Esophagus muscularis mucosa (tissue), 4 donors: ENCODE results near the gene XRCC3. TPM values are rescaled to one million over a fixed set of nuclear protein-coding genes. Genes with fewer than 3 reads are reported as not detected.

Source experiments
- DNase-seq: peaks from one replicate; pipeline ENCODE4 v3.0.0-alpha.2; 2017; ENCODE audit errors: extremely low spot score
- H3K27ac ChIP-seq, 4 donors: fragments of 200-600 bp; sonication (generic); replicated peaks in 1 of 4; 1 replicate in 3 of 4; 2 replicates in 1 of 4; pipeline ENCODE4 v1.5.1; 2016 to 2019; ENCODE audit warnings: mild to moderate bottlenecking in 1 of 4
- H3K27me3 ChIP-seq, 4 donors: fragments of 200-600 bp; sonication (generic); one replicate each; pipeline versions ENCODE4 v1.5.1 to v1.6.0; 2016 to 2019
- H3K36me3 ChIP-seq, 4 donors: fragments of 200-600 bp; sonication (generic); one replicate each; pipeline ENCODE4 v1.5.1; 2016 to 2019
- H3K4me1 ChIP-seq, 4 donors: fragments of 200-600 bp; sonication (generic); one replicate each; pipeline ENCODE4 v1.5.1; 2016 to 2019
- H3K4me3 ChIP-seq, 4 donors: fragments of 200-600 bp; sonication (generic); 1 replicate in 2 of 4; 2 replicates in 2 of 4; pipeline ENCODE4 v1.5.1; 2016 to 2019; ENCODE audit warnings: mild to moderate bottlenecking in 4 of 4, moderate library complexity in 1 of 4
- H3K9me3 ChIP-seq, 4 donors: fragments of 200-600 bp; sonication (generic); 1 replicate in 3 of 4; 2 replicates in 1 of 4; pipeline ENCODE4 v1.5.1; 2016 to 2019
- EP300 ChIP-seq: sonication (generic); formaldehyde crosslinking; IDR thresholded peaks from one replicate; pipeline ENCODE4 v1.6.1; 2017; ENCODE audit warnings: antibody characterized with exemption
- POLR2A ChIP-seq: fragments of 450-650 bp; IDR thresholded peaks from one replicate; pipeline ENCODE4 v1.6.1; 2017; ENCODE audit warnings: antibody characterized with exemption, moderate library complexity, mild to moderate bottlenecking, low read depth
- POLR2AphosphoS5 ChIP-seq, 2 donors: sonication (generic); formaldehyde crosslinking; IDR thresholded peaks; one replicate each; pipeline ENCODE4 v1.6.1; 2017; ENCODE audit warnings: antibody characterized with exemption in 2 of 2
- WGBS: methylation state at CpG from one replicate; pipeline ENCODE4 v1.1.5; 2018; 5-methylcytosine and 5-hydroxymethylcytosine counted together
- intact Hi-C: fragments of 100-400 bp; cut with DNase I; formaldehyde crosslinking; loops from one replicate; pipeline ENCODE4 v1.15.1; 2023
- total RNA-seq, 4 donors: library from RNA; depleted of rRNA; stranded (reverse); fragments of >200 nt; gene quantifications; one replicate each; pipeline versions ENCODE4 v1.1.0 to v1.2.1, GENCODE V29; 2016
- TF ChIP-seq, protein P1 (sequence below), 3 experiments: fragments of 200-600 bp in 2 of 3; fragments of 450-650 bp in 1 of 3; sonication (generic) in 2 of 3; IDR thresholded peaks; one replicate each; pipeline ENCODE4 v1.5.1; 2017 to 2019; ENCODE audit warnings: antibody characterized with exemption in 3 of 3, mild to moderate bottlenecking in 2 of 3, moderate library complexity in 1 of 3

Gene XRCC3
- 1 to 10 TPM; 1.6 to 5.4 (median 2.1) TPM for total RNA-seq

DNA sequence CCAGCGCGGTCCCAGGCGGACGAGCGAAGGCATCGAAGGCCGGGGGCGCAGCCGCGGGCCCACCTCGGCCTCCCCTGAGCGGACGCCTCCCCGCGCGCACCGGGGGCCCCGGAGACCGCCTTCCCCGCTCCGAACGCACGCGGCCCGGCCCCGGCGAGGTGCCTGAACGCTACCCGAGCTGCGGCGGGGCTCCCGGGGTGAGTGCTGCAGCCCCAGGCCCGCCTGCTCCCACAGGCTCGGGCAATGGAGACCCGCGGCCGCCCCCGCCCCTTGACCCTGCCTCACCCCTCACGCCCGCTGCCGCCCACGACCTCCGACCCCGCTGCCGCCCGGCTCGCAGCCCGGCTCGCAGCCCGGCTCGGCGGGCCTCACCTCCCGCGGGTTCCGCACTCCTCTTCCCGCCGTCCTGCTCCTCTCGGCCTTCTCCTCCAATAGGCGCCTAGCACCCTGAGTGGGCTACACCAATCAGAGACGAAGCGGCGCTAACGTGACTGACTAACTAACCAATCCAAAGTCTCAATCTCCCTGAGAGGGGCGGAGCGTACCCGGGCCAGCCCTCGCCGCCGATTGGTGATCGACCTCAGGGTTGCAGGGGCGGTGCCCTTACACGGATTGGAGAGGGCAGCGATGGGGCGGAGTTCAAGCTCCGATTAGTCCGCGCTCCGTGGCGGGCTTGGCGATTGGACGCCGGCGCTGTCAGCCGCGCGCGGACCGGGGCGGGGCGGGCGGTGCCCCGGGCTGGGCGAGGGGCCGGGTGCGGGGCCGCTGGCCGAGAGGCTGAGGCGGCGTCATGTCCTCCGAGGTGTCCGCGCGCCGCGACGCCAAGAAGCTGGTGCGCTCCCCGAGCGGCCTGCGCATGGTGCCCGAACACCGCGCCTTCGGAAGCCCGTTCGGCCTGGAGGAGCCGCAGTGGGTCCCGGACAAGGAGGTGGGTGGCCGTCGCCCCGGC is at the start of gene XRCC3, which contains the start of gene ZFYVE21:
Gene XRCC3 (minus strand): TSS at position 400 of the 949 bp plus-strand sequence. CDS start 4,364 bp downstream, outside the sequence.
Gene ZFYVE21 (plus strand): TSS at position 759 of the 949 bp plus-strand sequence. CDS start 32 bp downstream, at position 791.
- H3K4me1 ChIP-seq = peaks cover 62 to 85% (median 81%) of the 10 kb centered on the region in 4 donors
- H3K4me3 ChIP-seq = peak within 1 kb of the TSS; percentile 85 to 99 (median 95)
- TF ChIP-seq EP300 (no peak), POLR2AphosphoS5 (IDR thresholded peaks at IDR 0.05) (peak; percentile 83 to 92), POLR2A (peak; percentile 85)
- TF ChIP-seq, protein P1, sequence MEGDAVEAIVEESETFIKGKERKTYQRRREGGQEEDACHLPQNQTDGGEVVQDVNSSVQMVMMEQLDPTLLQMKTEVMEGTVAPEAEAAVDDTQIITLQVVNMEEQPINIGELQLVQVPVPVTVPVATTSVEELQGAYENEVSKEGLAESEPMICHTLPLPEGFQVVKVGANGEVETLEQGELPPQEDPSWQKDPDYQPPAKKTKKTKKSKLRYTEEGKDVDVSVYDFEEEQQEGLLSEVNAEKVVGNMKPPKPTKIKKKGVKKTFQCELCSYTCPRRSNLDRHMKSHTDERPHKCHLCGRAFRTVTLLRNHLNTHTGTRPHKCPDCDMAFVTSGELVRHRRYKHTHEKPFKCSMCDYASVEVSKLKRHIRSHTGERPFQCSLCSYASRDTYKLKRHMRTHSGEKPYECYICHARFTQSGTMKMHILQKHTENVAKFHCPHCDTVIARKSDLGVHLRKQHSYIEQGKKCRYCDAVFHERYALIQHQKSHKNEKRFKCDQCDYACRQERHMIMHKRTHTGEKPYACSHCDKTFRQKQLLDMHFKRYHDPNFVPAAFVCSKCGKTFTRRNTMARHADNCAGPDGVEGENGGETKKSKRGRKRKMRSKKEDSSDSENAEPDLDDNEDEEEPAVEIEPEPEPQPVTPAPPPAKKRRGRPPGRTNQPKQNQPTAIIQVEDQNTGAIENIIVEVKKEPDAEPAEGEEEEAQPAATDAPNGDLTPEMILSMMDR (IDR thresholded peaks at IDR 0.05) = peak in 1 of 3 experiments; percentile 44
- whole genome bisulfite sequencing = 0% methylated on average over 9 of the region's 121 CpGs
- no peaks in the 10 kb centered on the region for H3K27me3 ChIP-seq
- peak within 1 kb of the TSS; percentile 89 to 98 (median 93) for H3K27ac ChIP-seq
- DNase-seq = peak; percentile 100
- intact Hi-C loops = no loop called here
- H3K9me3 ChIP-seq = no peaks in the 10 kb centered on the region
- H3K36me3 ChIP-seq = peaks cover 0 to 2% (median 0%) of the 10 kb centered on the region in 4 donors

DNA sequence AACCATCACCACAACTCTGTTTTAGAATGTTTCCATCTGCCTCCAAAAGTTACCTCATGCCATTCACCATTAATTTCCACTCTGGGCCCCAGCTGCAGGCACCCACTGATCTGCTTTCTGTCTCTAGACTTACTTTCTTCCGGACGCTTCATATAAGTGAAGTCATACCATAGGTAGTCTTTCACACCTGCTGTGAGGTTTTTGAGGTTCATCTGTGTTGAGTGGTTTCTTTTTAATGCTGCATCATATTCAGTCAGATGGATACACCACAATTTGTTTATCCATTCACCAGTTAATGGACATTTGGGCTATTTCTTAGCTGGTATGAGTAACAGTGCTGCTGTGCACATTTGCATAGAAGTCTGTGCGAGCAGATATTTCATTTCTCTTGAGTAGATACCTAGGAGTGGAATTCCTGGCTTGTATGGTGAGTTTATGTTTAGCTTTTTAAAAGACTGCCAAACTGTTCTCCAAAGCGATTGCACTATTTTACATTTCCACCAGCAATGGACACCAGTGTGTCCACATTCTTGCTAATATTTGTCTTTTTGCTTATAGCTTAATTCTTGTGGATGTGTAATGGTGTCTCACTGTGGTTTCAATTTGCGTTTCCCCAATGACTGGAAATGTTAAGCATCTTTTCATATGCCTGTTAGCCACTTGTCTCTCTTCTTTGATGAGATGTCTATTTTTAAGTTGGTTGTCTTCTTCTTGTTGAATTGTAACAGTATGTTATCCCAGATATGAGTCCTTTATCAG is 48.7 kb upstream of the XRCC3 start:
- no peak for TF ChIP-seq POLR2AphosphoS5 (IDR thresholded peaks at IDR 0.05)
- TF ChIP-seq POLR2A = no peak
- TF ChIP-seq EP300 = no peak
- TF ChIP-seq, protein P1 (IDR thresholded peaks at IDR 0.05) = no peak
- WGBS = 98% methylated on average over 5 of the region's 5 CpGs

DNA sequence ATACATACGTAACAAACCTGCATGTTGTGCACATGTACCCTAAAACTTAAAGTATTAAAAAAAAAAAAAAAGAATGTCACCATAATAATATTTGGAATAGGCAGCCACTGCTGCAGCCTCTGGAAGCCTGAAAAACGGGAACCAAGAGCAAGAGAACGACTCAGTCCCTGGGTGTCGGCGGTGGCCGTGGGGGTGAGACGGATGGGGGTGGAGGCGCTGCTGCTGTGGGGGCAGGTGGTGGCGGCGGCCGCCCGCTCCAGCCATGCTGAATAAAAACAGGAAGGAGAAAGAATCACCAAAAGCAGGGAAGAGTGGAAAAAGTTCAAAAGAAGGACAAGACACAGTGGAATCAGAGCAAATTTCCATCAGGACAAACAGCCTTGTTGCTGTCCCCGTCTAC is 47.3 kb upstream of the XRCC3 start:
- no peak for DNase-seq
- intact Hi-C loops = no loop called here
- TF ChIP-seq POLR2AphosphoS5 (IDR thresholded peaks at IDR 0.05) (no peak), EP300 (no peak), POLR2A (no peak)
- TF ChIP-seq, protein P1 (IDR thresholded peaks at IDR 0.05) = no peak
- Histone ChIP-seq H3K4me1 (peaks cover 0 to 1% (median 0%) of the 10 kb centered on the region in 4 donors), H3K4me3 (no peak overlapping the region), H3K36me3 (peaks cover 0 to 20% (median 6%) of the 10 kb centered on the region in 4 donors), H3K9me3 (no peaks in the 10 kb centered on the region), H3K27ac (no peak overlapping the region), H3K27me3 (no peaks in the 10 kb centered on the region)
- WGBS = 89% methylated on average over 13 of the region's 13 CpGs

More for the DNA sequence above, 48.7 kb upstream of the XRCC3 start:
- Histone ChIP-seq H3K4me1 (no peaks in the 10 kb centered on the region), H3K27ac (no peak overlapping the region), H3K36me3 (peaks cover 0 to 20% (median 6%) of the 10 kb centered on the region in 4 donors), H3K27me3 (no peaks in the 10 kb centered on the region), H3K9me3 (no peaks in the 10 kb centered on the region), H3K4me3 (no peak overlapping the region)
- intact Hi-C loops = no loop called here
- no peak for DNase-seq

DNA sequence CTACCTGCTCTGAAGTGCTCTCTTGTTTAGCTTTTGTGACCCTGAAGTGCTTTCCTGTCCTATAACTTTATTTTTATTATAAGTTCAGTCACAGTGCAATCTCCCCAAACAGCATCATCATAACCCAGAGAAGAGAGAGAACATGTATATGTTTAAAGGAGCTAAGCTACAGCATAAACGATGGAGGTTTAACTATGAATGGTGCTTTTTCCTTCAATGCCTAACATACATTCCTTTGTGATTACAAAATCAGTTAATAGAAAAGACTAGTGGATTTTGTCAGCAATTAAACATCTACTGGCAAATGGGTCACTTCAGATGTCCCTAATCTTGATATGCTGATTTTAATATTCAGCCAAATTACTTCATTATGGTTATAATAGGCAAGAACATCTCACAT is 46.8 kb upstream of the XRCC3 start:
- H3K27me3 ChIP-seq = no peaks in the 10 kb centered on the region
- H3K4me1 ChIP-seq = peaks cover 0 to 6% (median 0%) of the 10 kb centered on the region in 4 donors
- H3K4me3 ChIP-seq = no peak overlapping the region
- DNase-seq = no peak
- 41% methylated on average over 1 of the region's 1 CpG for WGBS
- no peak overlapping the region for H3K27ac ChIP-seq
- H3K9me3 ChIP-seq = no peaks in the 10 kb centered on the region
- TF ChIP-seq, protein P1 (IDR thresholded peaks at IDR 0.05) = no peak
- TF ChIP-seq EP300 (no peak), POLR2AphosphoS5 (IDR thresholded peaks at IDR 0.05) (no peak), POLR2A (no peak)
- peaks cover 0 to 25% (median 6%) of the 10 kb centered on the region in 4 donors for H3K36me3 ChIP-seq
- intact Hi-C loops = no loop called here
